Esophagus muscularis mucosa (tissue), 4 donors: ENCODE measurements around the gene ZFAND2B. TPM values are rescaled to one million over a fixed set of nuclear protein-coding genes. Genes with fewer than 3 reads are reported as not detected.
A peak's percentile ranks its signal among the peaks of the same experiment; 100 is the strongest.

Source experiments
- DNase-seq: peaks from one replicate; pipeline ENCODE4 v3.0.0-alpha.2; 2017; ENCODE audit errors: extremely low spot score
- H3K27ac ChIP-seq, 4 donors: fragments of 200-600 bp; sonication (generic); replicated peaks in 1 of 4; 1 replicate in 3 of 4; 2 replicates in 1 of 4; pipeline ENCODE4 v1.5.1; 2016 to 2019; ENCODE audit warnings: mild to moderate bottlenecking in 1 of 4
- H3K27me3 ChIP-seq, 4 donors: fragments of 200-600 bp; sonication (generic); one replicate each; pipeline versions ENCODE4 v1.5.1 to v1.6.0; 2016 to 2019
- H3K36me3 ChIP-seq, 4 donors: fragments of 200-600 bp; sonication (generic); one replicate each; pipeline ENCODE4 v1.5.1; 2016 to 2019
- H3K4me1 ChIP-seq, 4 donors: fragments of 200-600 bp; sonication (generic); one replicate each; pipeline ENCODE4 v1.5.1; 2016 to 2019
- H3K4me3 ChIP-seq, 4 donors: fragments of 200-600 bp; sonication (generic); 1 replicate in 2 of 4; 2 replicates in 2 of 4; pipeline ENCODE4 v1.5.1; 2016 to 2019; ENCODE audit warnings: mild to moderate bottlenecking in 4 of 4, moderate library complexity in 1 of 4
- H3K9me3 ChIP-seq, 4 donors: fragments of 200-600 bp; sonication (generic); 1 replicate in 3 of 4; 2 replicates in 1 of 4; pipeline ENCODE4 v1.5.1; 2016 to 2019
- EP300 ChIP-seq: sonication (generic); formaldehyde crosslinking; IDR thresholded peaks from one replicate; pipeline ENCODE4 v1.6.1; 2017; ENCODE audit warnings: antibody characterized with exemption
- POLR2A ChIP-seq: fragments of 450-650 bp; IDR thresholded peaks from one replicate; pipeline ENCODE4 v1.6.1; 2017; ENCODE audit warnings: antibody characterized with exemption, moderate library complexity, mild to moderate bottlenecking, low read depth
- POLR2AphosphoS5 ChIP-seq, 2 donors: sonication (generic); formaldehyde crosslinking; IDR thresholded peaks; one replicate each; pipeline ENCODE4 v1.6.1; 2017; ENCODE audit warnings: antibody characterized with exemption in 2 of 2
- WGBS: methylation state at CpG from one replicate; pipeline ENCODE4 v1.1.5; 2018; 5-methylcytosine and 5-hydroxymethylcytosine counted together
- intact Hi-C: fragments of 100-400 bp; cut with DNase I; formaldehyde crosslinking; loops from one replicate; pipeline ENCODE4 v1.15.1; 2023
- total RNA-seq, 4 donors: library from RNA; depleted of rRNA; stranded (reverse); fragments of >200 nt; gene quantifications; one replicate each; pipeline versions ENCODE4 v1.1.0 to v1.2.1, GENCODE V29; 2016
- TF ChIP-seq, protein P1 (sequence below), 3 experiments: fragments of 200-600 bp in 2 of 3; fragments of 450-650 bp in 1 of 3; sonication (generic) in 2 of 3; IDR thresholded peaks; one replicate each; pipeline ENCODE4 v1.5.1; 2017 to 2019; ENCODE audit warnings: antibody characterized with exemption in 3 of 3, mild to moderate bottlenecking in 2 of 3, moderate library complexity in 1 of 3

Gene ZFAND2B
- total RNA-seq, 4 donors from 2014 or later: 27.0 to 50.1 (median 36.9) TPM

DNA sequence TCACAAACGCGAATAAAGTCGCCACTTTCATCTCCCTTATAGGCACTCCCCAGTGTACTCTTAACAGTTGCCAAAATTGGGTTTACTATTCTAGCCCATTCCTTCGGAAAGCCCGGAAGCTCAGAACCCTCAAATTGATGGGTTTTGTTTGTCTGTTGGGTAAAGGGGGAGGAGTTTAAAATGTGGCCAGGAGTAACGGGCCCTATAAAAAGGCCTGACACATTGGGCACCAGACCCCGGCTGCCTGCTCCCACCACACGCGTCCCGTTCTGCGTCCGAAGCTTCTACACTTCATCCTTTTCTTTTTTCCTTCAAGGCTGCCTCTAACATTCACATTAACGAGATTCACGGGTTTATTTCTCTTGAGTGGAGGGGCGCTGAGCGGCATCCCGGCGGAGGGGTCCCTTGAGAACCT lies 46.8 kb upstream of the ZFAND2B start:
- H3K27ac ChIP-seq: peak overlapping the region; percentile 93 to 97 (median 94)
- 6% methylated on average over 17 of the region's 18 CpGs for WGBS
- intact Hi-C loops: loop anchor here (1.0 to 10.0 kb wide), 3 partner anchors 48 to 165 kb away; partner anchors contain the start of genes CRYBA2 and ZFAND2B
- no peaks in the 10 kb centered on the region for H3K27me3 ChIP-seq
- no peaks in the 10 kb centered on the region for H3K9me3 ChIP-seq
- H3K4me3 ChIP-seq: peak overlapping the region; percentile 74 to 92 (median 82)
- peaks cover 9 to 15% (median 14%) of the 10 kb centered on the region in 4 donors for H3K4me1 ChIP-seq
- TF ChIP-seq EP300 (no peak), POLR2AphosphoS5 (IDR thresholded peaks at IDR 0.05) (no peak), POLR2A (no peak)
- TF ChIP-seq, protein P1, sequence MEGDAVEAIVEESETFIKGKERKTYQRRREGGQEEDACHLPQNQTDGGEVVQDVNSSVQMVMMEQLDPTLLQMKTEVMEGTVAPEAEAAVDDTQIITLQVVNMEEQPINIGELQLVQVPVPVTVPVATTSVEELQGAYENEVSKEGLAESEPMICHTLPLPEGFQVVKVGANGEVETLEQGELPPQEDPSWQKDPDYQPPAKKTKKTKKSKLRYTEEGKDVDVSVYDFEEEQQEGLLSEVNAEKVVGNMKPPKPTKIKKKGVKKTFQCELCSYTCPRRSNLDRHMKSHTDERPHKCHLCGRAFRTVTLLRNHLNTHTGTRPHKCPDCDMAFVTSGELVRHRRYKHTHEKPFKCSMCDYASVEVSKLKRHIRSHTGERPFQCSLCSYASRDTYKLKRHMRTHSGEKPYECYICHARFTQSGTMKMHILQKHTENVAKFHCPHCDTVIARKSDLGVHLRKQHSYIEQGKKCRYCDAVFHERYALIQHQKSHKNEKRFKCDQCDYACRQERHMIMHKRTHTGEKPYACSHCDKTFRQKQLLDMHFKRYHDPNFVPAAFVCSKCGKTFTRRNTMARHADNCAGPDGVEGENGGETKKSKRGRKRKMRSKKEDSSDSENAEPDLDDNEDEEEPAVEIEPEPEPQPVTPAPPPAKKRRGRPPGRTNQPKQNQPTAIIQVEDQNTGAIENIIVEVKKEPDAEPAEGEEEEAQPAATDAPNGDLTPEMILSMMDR (IDR thresholded peaks at IDR 0.05): no peak
- no peak for DNase-seq
- H3K36me3 ChIP-seq: peaks cover 12 to 27% (median 20%) of the 10 kb centered on the region in 4 donors

DNA sequence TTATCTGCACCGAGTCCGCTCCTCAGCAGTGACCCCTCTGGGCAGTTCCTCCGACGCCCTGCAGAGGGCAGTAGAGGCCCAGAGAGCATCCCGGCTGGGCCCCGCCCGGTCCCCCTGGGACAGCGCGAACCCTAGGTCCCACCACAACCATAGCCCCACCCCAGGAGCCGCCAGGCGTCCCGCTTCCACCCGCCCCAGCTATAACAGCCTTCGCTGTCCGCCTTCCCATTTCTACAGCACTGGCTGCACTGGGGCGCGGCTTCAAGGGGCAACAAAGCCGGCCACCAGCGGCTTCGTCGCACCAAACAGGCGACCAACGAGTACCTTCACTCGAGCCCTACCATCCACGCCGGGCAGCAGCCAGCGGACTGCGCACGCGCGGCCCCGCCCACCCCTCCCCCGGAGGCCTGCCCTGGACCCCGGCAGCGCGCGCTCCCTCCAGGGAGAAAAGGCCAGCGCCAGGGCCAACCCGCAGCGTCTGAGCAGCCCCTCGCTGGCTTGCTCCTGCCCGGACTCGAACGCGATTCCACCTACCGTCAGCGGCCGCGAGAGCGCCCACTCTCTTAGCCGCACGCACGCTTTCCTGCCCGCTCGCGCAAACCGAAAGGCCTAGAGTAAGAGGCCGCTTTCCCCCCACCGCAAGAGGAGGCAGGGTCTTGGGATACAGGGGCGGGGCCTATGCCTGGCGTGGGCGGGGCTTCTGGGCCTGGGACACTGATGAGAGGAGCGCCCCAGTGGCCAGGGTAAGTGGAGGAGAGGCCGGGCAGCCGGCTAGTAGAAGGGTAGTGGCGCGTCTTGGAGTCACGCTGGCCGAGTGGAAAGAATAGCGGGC lies 46.2 kb upstream of the ZFAND2B start, which contains the start of gene NHEJ1:
Gene NHEJ1 (minus strand): TSS at position 630 of the 832 bp plus-strand sequence. CDS start 2,453 bp downstream, outside the sequence.
- TF ChIP-seq POLR2AphosphoS5 (IDR thresholded peaks at IDR 0.05) (peak; percentile 60 to 88), EP300 (no peak), POLR2A (peak; percentile 4)
- TF ChIP-seq, protein P1 (IDR thresholded peaks at IDR 0.05): peak in 2 of 3 experiments; percentile 99
- peaks cover 12 to 27% (median 20%) of the 10 kb centered on the region in 4 donors for H3K36me3 ChIP-seq
- DNase-seq: peak; percentile 99
- peak within 1 kb of the TSS; percentile 74 to 92 (median 82) for H3K4me3 ChIP-seq
- peaks cover 9 to 15% (median 14%) of the 10 kb centered on the region in 4 donors for H3K4me1 ChIP-seq
- H3K27ac ChIP-seq: peak within 1 kb of the TSS; percentile 93 to 97 (median 94)
- intact Hi-C loops: loop anchor here (1.0 to 5.0 kb wide), 2 partner anchors 47 to 136 kb away; partner anchors contain the start of gene ZFAND2B
- H3K27me3 ChIP-seq: no peaks in the 10 kb centered on the region
- under 1% methylated on average over 28 of the region's 70 CpGs for WGBS
- no peaks in the 10 kb centered on the region for H3K9me3 ChIP-seq

DNA sequence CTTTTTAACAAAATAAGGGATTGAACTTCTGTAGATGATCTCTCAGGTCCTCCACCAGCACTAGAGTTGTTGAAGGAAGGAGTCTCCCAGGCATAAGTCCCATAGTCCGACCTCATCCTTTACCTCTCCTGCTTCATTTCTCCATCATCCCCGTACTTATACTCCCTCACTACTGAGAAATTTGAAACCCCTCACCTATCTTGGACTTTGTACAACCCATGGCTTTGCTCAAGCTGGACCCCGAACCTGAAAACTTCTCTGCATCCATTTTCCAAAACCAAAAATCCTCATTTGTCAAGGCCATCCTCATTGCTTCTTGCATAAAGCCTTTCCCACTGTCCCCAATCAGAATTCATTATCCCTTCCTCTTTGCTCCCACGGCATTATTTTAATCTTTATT lies 45.5 kb upstream of the ZFAND2B start:
- no peaks in the 10 kb centered on the region for H3K27me3 ChIP-seq
- peak overlapping the region; percentile 74 to 92 (median 82) for H3K4me3 ChIP-seq
- peaks cover 9 to 15% (median 14%) of the 10 kb centered on the region in 4 donors for H3K4me1 ChIP-seq
- peak overlapping the region; percentile 93 to 97 (median 94) for H3K27ac ChIP-seq
- WGBS: 78% methylated on average over 4 of the region's 4 CpGs
- TF ChIP-seq EP300 (no peak), POLR2A (no peak), POLR2AphosphoS5 (IDR thresholded peaks at IDR 0.05) (no peak)
- TF ChIP-seq, protein P1 (IDR thresholded peaks at IDR 0.05): no peak
- DNase-seq: no peak
- H3K36me3 ChIP-seq: peaks cover 8 to 21% (median 16%) of the 10 kb centered on the region in 4 donors
- H3K9me3 ChIP-seq: no peaks in the 10 kb centered on the region
- intact Hi-C loops: loop anchor here (5.0 kb wide), 1 partner anchor 46 kb away; the partner anchor contains the start of gene ZFAND2B

DNA sequence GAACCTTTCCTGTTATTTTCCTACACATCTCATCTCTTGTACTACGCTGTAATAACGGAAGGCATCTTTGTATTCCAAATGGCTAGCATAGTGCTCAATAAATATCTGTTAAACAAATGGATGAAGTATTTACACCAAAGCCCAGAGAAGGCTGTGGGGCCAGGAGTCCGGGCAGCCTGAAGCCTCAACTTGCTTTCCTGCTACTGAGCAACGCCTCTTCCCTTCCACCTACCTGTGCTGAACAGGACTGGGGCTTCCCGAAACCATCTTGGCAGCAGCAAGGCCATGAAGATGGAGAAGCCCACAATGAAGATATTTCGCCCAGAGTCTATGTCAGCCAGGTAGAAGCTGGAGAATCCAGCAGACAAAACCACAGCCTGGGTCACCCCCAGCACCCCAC lies 43.4 kb upstream of the ZFAND2B start:
- Histone ChIP-seq H3K4me3 (no peak overlapping the region), H3K36me3 (peaks cover 0 to under 1% (median 0%) of the 10 kb centered on the region in 4 donors), H3K27ac (no peak overlapping the region), H3K27me3 (no peaks in the 10 kb centered on the region), H3K9me3 (no peaks in the 10 kb centered on the region), H3K4me1 (peaks cover 9 to 15% (median 14%) of the 10 kb centered on the region in 4 donors)
- no peak for TF ChIP-seq POLR2AphosphoS5 (IDR thresholded peaks at IDR 0.05)
- TF ChIP-seq EP300: no peak
- no peak for TF ChIP-seq POLR2A
- TF ChIP-seq, protein P1 (IDR thresholded peaks at IDR 0.05): no peak
- WGBS: 95% methylated on average over 6 of the region's 6 CpGs
- intact Hi-C loops: loop anchor here (5.0 kb wide), 1 partner anchor 44 kb away; the partner anchor contains the start of gene ZFAND2B
- no peak for DNase-seq
